HepG2 (cell line): ENCODE results near the gene TSC22D3. TPM values are rescaled to one million over a fixed set of nuclear protein-coding genes. Genes with fewer than 3 reads are reported as not detected.

ENCODE experiments used
- ATAC-seq: fragments of 200-7000 bp; cut with Tn5 transposase; 3 replicates; pipeline ENCODE4 v1.9.1; 2020; ENCODE audit warnings: mild to moderate bottlenecking, moderate library complexity
- BruUV-seq: library from RNA; stranded (reverse); fragments of 400-500 nt; replicated peaks from 2 replicates; lab custom pipeline; 2021; lab: Mats Ljungman, UMichigan
- CTCF ChIA-PET: fragments of 300-600 bp; formaldehyde crosslinking; extraction: SDS; loops from one replicate; lab custom pipeline; 2021; ENCODE audit warnings: low total read pairs, inconsistent platforms, low intra/inter-chr PET ratio; lab: Yijun Ruan, JAX
- POLR2A ChIA-PET: fragments of 350-600 bp; sonication (Branson Sonifier 250); formaldehyde crosslinking; loops from one replicate; lab custom pipeline; 2020; ENCODE audit warnings: antibody characterized with exemption, inconsistent platforms; lab: Yijun Ruan, JAX
- DNase-seq: peaks from one replicate; pipeline ENCODE4 v3.0.0-alpha.2; 2015; ENCODE audit warnings: low spot score
- FAIRE-seq: peaks from 3 replicates; lab custom pipeline; 2011; peaks lifted over from hg19 to GRCh38; lab: Jason Lieb, UNC
- H2AFZ ChIP-seq: one replicate; pipeline ENCODE4 v1.6.1; 2011; ENCODE audit warnings: low read length, inconsistent platforms
- H3K27ac ChIP-seq: fragments of 300-600 bp; 3 replicates; pipeline ENCODE4 v1.8.0; 2011; ENCODE audit warnings: mixed run types, mild to moderate bottlenecking, mixed read lengths, low read length, inconsistent platforms; ENCODE audit not compliant: insufficient read depth; ENCODE audit errors: extremely low read length
- H3K27me3 ChIP-seq, 2 experiments: fragments of 200-600 bp in 1 of 2; 2 replicates in 1 of 2; 3 replicates in 1 of 2; pipeline versions ENCODE4 v1.6.0 to v1.8.0; 2011; ENCODE audit warnings: low read length in 2 of 2, mild to moderate bottlenecking in 2 of 2, moderate library complexity in 2 of 2, inconsistent platforms in 1 of 2; ENCODE audit not compliant: insufficient read depth in 2 of 2, control insufficient read depth in 1 of 2
- H3K36me3 ChIP-seq, 2 experiments: fragments of 200-600 bp in 1 of 2; replicated peaks in 1 of 2; 2 replicates in 1 of 2; 3 replicates in 1 of 2; pipeline versions ENCODE4 v1.5.1 to v1.8.0; 2011; ENCODE audit warnings: low read length in 2 of 2, inconsistent platforms in 1 of 2; ENCODE audit not compliant: insufficient read depth in 2 of 2, control insufficient read depth in 1 of 2
- H3K4me1 ChIP-seq: 2 replicates; pipeline ENCODE4 v1.5.1; 2012; ENCODE audit warnings: low read length, inconsistent platforms; ENCODE audit not compliant: insufficient read depth
- H3K4me2 ChIP-seq: 2 replicates; pipeline ENCODE4 v1.6.0; 2011; ENCODE audit warnings: low read depth, low read length, inconsistent platforms
- H3K4me3 ChIP-seq, 3 experiments: fragments of 200-600 bp in 1 of 3; sonication (generic), shearing (Covaris generic) in 1 of 3; replicated peaks in 1 of 3; 2 replicates each; pipeline ENCODE4 v1.5.1; 2011 to 2016; ENCODE audit warnings: low read length in 3 of 3, inconsistent platforms in 2 of 3, low read depth in 2 of 3, mild to moderate bottlenecking in 2 of 3, control low read depth in 1 of 3, mixed read lengths in 1 of 3; ENCODE audit not compliant: insufficient read depth in 1 of 3
- H3K79me2 ChIP-seq: one replicate; pipeline ENCODE4 v1.6.1; 2011; ENCODE audit warnings: low read length, inconsistent platforms; ENCODE audit not compliant: insufficient read depth
- H3K9ac ChIP-seq: 2 replicates; pipeline ENCODE4 v1.6.0; 2011; ENCODE audit warnings: mild to moderate bottlenecking, low read depth, low read length, inconsistent platforms; ENCODE audit not compliant: insufficient read depth
- H3K9me3 ChIP-seq: 2 replicates; pipeline ENCODE4 v1.5.1; 2012; ENCODE audit warnings: mild to moderate bottlenecking, low read length
- H4K20me1 ChIP-seq: 2 replicates; pipeline ENCODE4 v1.6.0; 2011; ENCODE audit warnings: inconsistent platforms, mild to moderate bottlenecking, low read length, moderate library complexity; ENCODE audit not compliant: insufficient read depth
- UBTF ChIP-seq: sonication (generic); formaldehyde crosslinking; IDR thresholded peaks from 2 replicates; pipeline ENCODE4 v1.4.0; 2020; ENCODE audit warnings: mild to moderate bottlenecking, missing genetic modification reagents
- ZFY ChIP-seq: sonication (generic); formaldehyde crosslinking; IDR thresholded peaks from 2 replicates; pipeline ENCODE4 v1.4.0; 2020; ENCODE audit warnings: missing genetic modification reagents
- ZKSCAN5 ChIP-seq: sonication (generic); formaldehyde crosslinking; IDR thresholded peaks from 2 replicates; pipeline ENCODE4 v1.5.1; 2020; ENCODE audit warnings: mild to moderate bottlenecking, missing genetic modification reagents
- ZNF24 ChIP-seq: fragments of 450-650 bp; IDR thresholded peaks from 2 replicates; pipeline ENCODE4 v1.6.1; 2017; ENCODE audit warnings: antibody characterized with exemption, mild to moderate bottlenecking
- ZNF296 ChIP-seq: sonication (generic); formaldehyde crosslinking; conservative IDR thresholded peaks from 2 replicates; pipeline ENCODE4 v1.5.0; 2020; ENCODE audit warnings: mild to moderate bottlenecking, missing genetic modification reagents
- ZNF446 ChIP-seq: sonication (generic); formaldehyde crosslinking; IDR thresholded peaks from 2 replicates; pipeline ENCODE4 v1.5.0; 2020; ENCODE audit warnings: mild to moderate bottlenecking, missing genetic modification reagents
- WGBS: methylation state at CpG from one replicate; pipeline ENCODE4 v1.1.6; 2017; ENCODE audit warnings: low lambda C conversion rate; 5-methylcytosine and 5-hydroxymethylcytosine counted together
- in situ Hi-C: cut with HindIII; loops from 2 replicates; pipeline ENCODE4 v1.10.0; 2017; ENCODE audit warnings: low pct_unique_long_range_greater_than_20kb; ENCODE audit not compliant: extremely low pct_ligation_motif_present
- intact Hi-C: fragments of 100-400 bp; cut with micrococcal nuclease; formaldehyde crosslinking; loops from one replicate; pipeline ENCODE4 v1.10.0; 2022; ENCODE audit not compliant: unreplicated experiment
- polyA plus RNA-seq, 8 experiments: library from polyadenylated mRNA; depleted of rRNA in 3 of 8; stranded (reverse) in 7 of 8; unstranded in 1 of 8; fragments of >200 nt; fragmentation: Illumina TruSeq in 4 of 8; extraction: Trizol in 4 of 8; gene quantifications; 2 replicates each; pipeline versions ENCODE4 v1.2.1 to v1.2.3, GENCODE V29; 2011 to 2016; ENCODE audit warnings: low read depth in 4 of 8, missing spikeins in 1 of 8, mixed read lengths in 1 of 8; ENCODE audit not compliant: insufficient read depth in 1 of 8
- total RNA-seq, 5 experiments: library from RNA; depleted of rRNA; stranded (reverse); fragments of >200 nt; fragmentation: Illumina TruSeq; extraction: Trizol; gene quantifications; 2 replicates each; pipeline ENCODE4 v1.2.3, GENCODE V29; 2016; ENCODE audit warnings: low read depth in 1 of 5
- TF ChIP-seq, protein P1 (sequence below): sonication (generic); formaldehyde crosslinking; IDR thresholded peaks from 2 replicates; pipeline ENCODE4 v1.5.0; 2020; ENCODE audit warnings: mild to moderate bottlenecking, missing genetic modification reagents, borderline replicate concordance

TSC22D3 gene
- total and polyA plus RNA-seq, 2 of the 13 experiments (the other 11 are each of a cell fraction or from before 2014, with no cell fraction given), result 0.82 to 1.5 TPM

GRCh38 chrX:107716118-107716684, 59.4 kb downstream of the TSC22D3 start:
- Histone ChIP-seq H3K9ac (no peak overlapping the region), H2AFZ (no peak overlapping the region), H3K4me2 (peak overlapping the region; percentile 76), H4K20me1 (no peaks in the 10 kb centered on the region)
- FAIRE-seq, result no peak
- in situ Hi-C loops, result no loop called here
- 0 out of 2 replicates have a peak, but pooled peaks have one; percentile 9 for TF ChIP-seq ZFY
- no peak for TF ChIP-seq ZNF296
- TF ChIP-seq, protein P1, sequence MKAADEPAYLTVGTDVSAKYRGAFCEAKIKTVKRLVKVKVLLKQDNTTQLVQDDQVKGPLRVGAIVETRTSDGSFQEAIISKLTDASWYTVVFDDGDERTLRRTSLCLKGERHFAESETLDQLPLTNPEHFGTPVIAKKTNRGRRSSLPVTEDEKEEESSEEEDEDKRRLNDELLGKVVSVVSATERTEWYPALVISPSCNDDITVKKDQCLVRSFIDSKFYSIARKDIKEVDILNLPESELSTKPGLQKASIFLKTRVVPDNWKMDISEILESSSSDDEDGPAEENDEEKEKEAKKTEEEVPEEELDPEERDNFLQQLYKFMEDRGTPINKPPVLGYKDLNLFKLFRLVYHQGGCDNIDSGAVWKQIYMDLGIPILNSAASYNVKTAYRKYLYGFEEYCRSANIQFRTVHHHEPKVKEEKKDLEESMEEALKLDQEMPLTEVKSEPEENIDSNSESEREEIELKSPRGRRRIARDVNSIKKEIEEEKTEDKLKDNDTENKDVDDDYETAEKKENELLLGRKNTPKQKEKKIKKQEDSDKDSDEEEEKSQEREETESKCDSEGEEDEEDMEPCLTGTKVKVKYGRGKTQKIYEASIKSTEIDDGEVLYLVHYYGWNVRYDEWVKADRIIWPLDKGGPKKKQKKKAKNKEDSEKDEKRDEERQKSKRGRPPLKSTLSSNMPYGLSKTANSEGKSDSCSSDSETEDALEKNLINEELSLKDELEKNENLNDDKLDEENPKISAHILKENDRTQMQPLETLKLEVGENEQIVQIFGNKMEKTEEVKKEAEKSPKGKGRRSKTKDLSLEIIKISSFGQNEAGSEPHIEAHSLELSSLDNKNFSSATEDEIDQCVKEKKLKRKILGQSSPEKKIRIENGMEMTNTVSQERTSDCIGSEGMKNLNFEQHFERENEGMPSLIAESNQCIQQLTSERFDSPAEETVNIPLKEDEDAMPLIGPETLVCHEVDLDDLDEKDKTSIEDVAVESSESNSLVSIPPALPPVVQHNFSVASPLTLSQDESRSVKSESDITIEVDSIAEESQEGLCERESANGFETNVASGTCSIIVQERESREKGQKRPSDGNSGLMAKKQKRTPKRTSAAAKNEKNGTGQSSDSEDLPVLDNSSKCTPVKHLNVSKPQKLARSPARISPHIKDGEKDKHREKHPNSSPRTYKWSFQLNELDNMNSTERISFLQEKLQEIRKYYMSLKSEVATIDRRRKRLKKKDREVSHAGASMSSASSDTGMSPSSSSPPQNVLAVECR (CRISPR knock-in tag), result peak; percentile 7; the same call in 1 of the 2 replicates
- no peak for TF ChIP-seq ZKSCAN5 (CRISPR knock-in tag)
- no peak for TF ChIP-seq ZNF24
- TF ChIP-seq ZNF446, result no peak
- peak; percentile 33 for TF ChIP-seq UBTF
- TF ChIP-seq, all 625 proteins: peak for 3
- WGBS, result no CpG with 5 or more reads among the region's 52 CpGs
- no TSS peak for BruUV-seq
- H3K27ac ChIP-seq, result no peak overlapping the region
- H3K4me3 ChIP-seq, result peak overlapping the region; percentile 45 to 62 (median 47); a peak in 5 of 6 replicates
- ChIA-PET CTCF (no interaction called here), POLR2A (interaction anchor here (0.8 kb wide), 1 partner anchor 375 kb away, joined by 3 read pairs; the partner anchor contains the start of genes ATG4A and PSMD10)
- peak; percentile 75 for ATAC-seq
- H3K4me1 ChIP-seq, result peaks cover 19% of the 10 kb centered on the region
- no peaks in the 10 kb centered on the region for H3K79me2 ChIP-seq
- H3K36me3 ChIP-seq, result no peaks in the 10 kb centered on the region
- H3K9me3 ChIP-seq, result no peaks in the 10 kb centered on the region
- intact Hi-C loops, result loop anchor here (5.0 kb wide), 1 partner anchor 44 kb away; no protein-coding TSS in a partner anchor
- DNase-seq, result no peak
- peaks cover 0 to 12% of the 10 kb centered on the region in 2 experiments; a peak in 1 of 5 replicates for H3K27me3 ChIP-seq
